Measurements from ENCODE around the gene ZSWIM6.
A peak's percentile ranks its signal among the peaks of the same experiment; 100 is the strongest.

ZSWIM6 gene

GRCh38 chr5:61333321-61333953, 1.4 kb downstream of the ZSWIM6 start:
- ChIA-PET POLR2A (no interaction called here), CTCF (no interaction called here)
- no peak for DNase-seq (ENCODE audit: extremely low spot score)
- no peak for TF ChIP-seq LEF1 (IDR thresholded peaks at IDR 0.05; ENCODE audit: borderline replicate concordance)
- TF ChIP-seq SUZ12 (IDR thresholded peaks at IDR 0.05) = no peak
- TF ChIP-seq FOXM1 (IDR thresholded peaks at IDR 0.05; ENCODE audit: borderline replicate concordance) = no peak
- no peak for TF ChIP-seq HDGF (IDR thresholded peaks at IDR 0.05; ENCODE audit: borderline replicate concordance)
- TF ChIP-seq L3MBTL2 (conservative IDR thresholded peaks at IDR 0.05) = no peak
- TF ChIP-seq ZNF384 (IDR thresholded peaks at IDR 0.05) = no peak
- no peak for TF ChIP-seq NFRKB (IDR thresholded peaks at IDR 0.05)
- no peak for TF ChIP-seq ELF4 (IDR thresholded peaks at IDR 0.05)
- no peak for TF ChIP-seq CTBP1 (IDR thresholded peaks at IDR 0.05; ENCODE audit: borderline replicate concordance)
- TF ChIP-seq BHLHE40 (IDR thresholded peaks at IDR 0.05; ENCODE audit: borderline replicate concordance) = no peak
- no peak for TF ChIP-seq TARDBP (IDR thresholded peaks at IDR 0.05)
- TF ChIP-seq FOXK2 (IDR thresholded peaks at IDR 0.05) = no peak
- no peak for TF ChIP-seq PKNOX1 (IDR thresholded peaks at IDR 0.05)

GRCh38 chr5:61333954-61334867, 2.2 kb downstream of the ZSWIM6 start:
- no peak for TF ChIP-seq CTBP1 (IDR thresholded peaks at IDR 0.05; ENCODE audit: borderline replicate concordance)
- no peak for TF ChIP-seq NFRKB (IDR thresholded peaks at IDR 0.05)
- TF ChIP-seq BHLHE40 (IDR thresholded peaks at IDR 0.05; ENCODE audit: borderline replicate concordance) = no peak
- TF ChIP-seq PKNOX1 (IDR thresholded peaks at IDR 0.05) = no peak
- TF ChIP-seq SP1 (IDR thresholded peaks at IDR 0.05) = no peak
- TF ChIP-seq ELF4 (IDR thresholded peaks at IDR 0.05) = no peak
- TF ChIP-seq FOXA1 (IDR thresholded peaks at IDR 0.05) = no peak
- no peak for TF ChIP-seq TARDBP (IDR thresholded peaks at IDR 0.05)
- TF ChIP-seq HDGF (IDR thresholded peaks at IDR 0.05; ENCODE audit: borderline replicate concordance) = no peak
- no peak for TF ChIP-seq L3MBTL2 (conservative IDR thresholded peaks at IDR 0.05)
- no peak for TF ChIP-seq ARNT (IDR thresholded peaks at IDR 0.05)
- TF ChIP-seq ZNF384 (IDR thresholded peaks at IDR 0.05) = no peak; the same call in 1 of the 2 replicates
- no peak for TF ChIP-seq LEF1 (IDR thresholded peaks at IDR 0.05; ENCODE audit: borderline replicate concordance)
- no peak for TF ChIP-seq FOXM1 (IDR thresholded peaks at IDR 0.05; ENCODE audit: borderline replicate concordance)

GRCh38 chr5:61334868-61335615, 3.0 kb downstream of the ZSWIM6 start:
- POLR2A ChIA-PET = no interaction called here
- TF ChIP-seq ZNF384 (IDR thresholded peaks at IDR 0.05) (peak; percentile 78; the same call in 1 of the 2 replicates), PKNOX1 (IDR thresholded peaks at IDR 0.05) (peak; percentile 38), ARNT (IDR thresholded peaks at IDR 0.05) (no peak)
- DNase-seq (ENCODE audit: extremely low spot score) = peak; percentile 19
- CTCF ChIA-PET = interaction anchor here (1.2 kb wide), 1 partner anchor 27 kb away, joined by 4 read pairs; no protein-coding TSS in a partner anchor

More at GRCh38 chr5:61333954-61334867, 2.2 kb downstream of the ZSWIM6 start:
- ChIA-PET CTCF (no interaction called here), POLR2A (no interaction called here)
- DNase-seq (ENCODE audit: extremely low spot score) = no peak

- POLR2A ChIA-PET = no interaction called here
- no peak for TF ChIP-seq ARNT (IDR thresholded peaks at IDR 0.05)
- no peak for TF ChIP-seq FOXA1 (IDR thresholded peaks at IDR 0.05)
- no peak for TF ChIP-seq LEF1 (IDR thresholded peaks at IDR 0.05; ENCODE audit: borderline replicate concordance)
- no peak for TF ChIP-seq NFRKB (IDR thresholded peaks at IDR 0.05)
- no peak for TF ChIP-seq L3MBTL2 (conservative IDR thresholded peaks at IDR 0.05)
- TF ChIP-seq FOXK2 (IDR thresholded peaks at IDR 0.05) = no peak
- no peak for TF ChIP-seq HDGF (IDR thresholded peaks at IDR 0.05; ENCODE audit: borderline replicate concordance)
- no peak for TF ChIP-seq ELF4 (IDR thresholded peaks at IDR 0.05)
- TF ChIP-seq FOXM1 (IDR thresholded peaks at IDR 0.05; ENCODE audit: borderline replicate concordance) = no peak
- TF ChIP-seq BHLHE40 (IDR thresholded peaks at IDR 0.05; ENCODE audit: borderline replicate concordance) = no peak
- no peak for DNase-seq (ENCODE audit: extremely low spot score)
- CTCF ChIA-PET = no interaction called here
Measured at GRCh38 chr5:61339764-61340163, 7.7 kb downstream of the ZSWIM6 start.

- ChIA-PET CTCF (no interaction called here), POLR2A (no interaction called here)
- no peak for DNase-seq (ENCODE audit: extremely low spot score)
- TF ChIP-seq ELF4 (IDR thresholded peaks at IDR 0.05) (no peak), CTBP1 (IDR thresholded peaks at IDR 0.05; ENCODE audit: borderline replicate concordance) (no peak), L3MBTL2 (conservative IDR thresholded peaks at IDR 0.05) (no peak), ZNF384 (IDR thresholded peaks at IDR 0.05) (no peak), PKNOX1 (IDR thresholded peaks at IDR 0.05) (no peak), SP1 (IDR thresholded peaks at IDR 0.05) (no peak), LEF1 (IDR thresholded peaks at IDR 0.05; ENCODE audit: borderline replicate concordance) (no peak), TARDBP (IDR thresholded peaks at IDR 0.05) (no peak), SUZ12 (IDR thresholded peaks at IDR 0.05) (no peak), FOXM1 (IDR thresholded peaks at IDR 0.05; ENCODE audit: borderline replicate concordance) (no peak), FOXK2 (IDR thresholded peaks at IDR 0.05) (no peak)
Measured at GRCh38 chr5:61340775-61341361, 8.8 kb downstream of the ZSWIM6 start.
